ENCODE data around the gene SHC1.
A peak's percentile ranks its signal among the peaks of the same experiment; 100 is the strongest.

The SHC1 gene

GRCh38 chr1:155011437-155012025, 41.0 kb upstream of the SHC1 start:
- Mint-ChIP-seq H3K4me3 (no peak overlapping the region), H3K27me3 (no peaks in the 10 kb centered on the region), H3K4me1 (peaks cover 64 to 94% of the 10 kb centered on the region in 2 donors), H3K36me3 (peaks cover 16 to 43% of the 10 kb centered on the region in 2 donors), H3K27ac (peak overlapping the region; percentile 25), H3K9me3 (no peaks in the 10 kb centered on the region)
- ATAC-seq (replicated peaks), result no peak
- DNase-seq, result no peak

DNA sequence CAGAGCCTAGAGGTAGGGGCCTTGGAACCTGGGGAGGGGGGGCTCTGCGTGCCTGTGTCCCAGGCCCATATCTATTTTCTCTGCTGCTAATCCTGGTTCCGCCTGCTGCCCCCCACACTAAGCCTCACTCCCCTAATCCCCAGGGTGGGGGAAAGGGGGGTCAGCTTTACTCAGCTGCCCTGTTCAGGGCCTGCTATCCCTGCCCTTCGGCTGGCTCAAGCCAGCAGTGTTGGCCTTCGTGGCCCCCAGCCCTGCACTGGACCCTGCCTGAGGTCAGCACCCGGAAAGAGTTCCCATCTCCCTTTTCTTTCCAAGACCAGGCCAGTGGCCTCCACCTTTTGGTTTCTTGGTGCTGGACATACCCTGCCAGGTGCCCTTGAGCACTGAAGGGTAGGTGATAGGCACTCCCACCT, 40.5 kb upstream of the SHC1 start:
- no peak for ATAC-seq (replicated peaks)
- Mint-ChIP-seq H3K4me1 (peaks cover 64 to 94% of the 10 kb centered on the region in 2 donors), H3K27ac (peak overlapping the region; percentile 25), H3K27me3 (no peaks in the 10 kb centered on the region), H3K4me3 (no peak overlapping the region), H3K36me3 (peaks cover 16 to 45% of the 10 kb centered on the region in 2 donors), H3K9me3 (no peaks in the 10 kb centered on the region)
- DNase-seq, result no peak

DNA sequence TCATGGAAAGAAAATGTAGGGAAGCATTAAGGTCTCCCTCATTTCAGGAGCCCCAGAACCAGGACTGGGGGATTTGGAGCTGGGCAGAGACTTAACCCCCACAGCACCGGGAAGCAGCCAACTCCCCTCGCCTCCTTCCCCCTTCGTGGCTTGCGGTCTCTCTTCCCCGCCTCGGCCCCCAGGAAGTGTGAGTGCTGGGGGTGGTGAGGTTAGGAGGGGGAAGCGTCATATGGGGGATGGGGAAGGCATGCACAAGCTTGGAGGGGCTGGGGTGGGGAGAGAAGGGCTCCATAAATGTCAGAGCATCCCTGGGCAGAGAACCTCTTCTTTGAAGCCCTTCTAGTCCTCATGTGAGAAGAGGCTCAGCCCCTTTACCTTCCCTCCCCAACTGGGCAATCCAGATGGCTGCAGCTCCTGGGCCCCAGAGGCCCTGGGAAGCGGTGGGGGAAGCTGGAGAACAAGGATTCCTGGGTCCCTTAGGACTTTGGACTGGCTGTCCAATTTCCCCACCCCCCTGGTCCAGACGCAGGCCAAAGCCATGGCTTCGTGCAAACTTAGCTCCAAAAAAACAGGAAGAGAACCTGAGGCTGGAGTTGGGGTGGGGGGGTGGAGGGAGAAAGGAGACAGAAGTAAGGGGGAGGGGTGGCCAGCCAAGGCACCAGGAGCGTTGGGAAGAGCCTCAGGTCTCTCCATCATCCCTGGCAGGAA, 39.8 kb upstream of the SHC1 start:
- no peak for DNase-seq
- Mint-ChIP-seq H3K27me3 (no peaks in the 10 kb centered on the region), H3K9me3 (no peaks in the 10 kb centered on the region), H3K36me3 (peaks cover 10 to 39% of the 10 kb centered on the region in 2 donors), H3K4me3 (no peak overlapping the region), H3K27ac (peak overlapping the region; percentile 89), H3K4me1 (peaks cover 63 to 94% of the 10 kb centered on the region in 2 donors)
- ATAC-seq (replicated peaks), result no peak

GRCh38 chr1:155009742-155010141, 39.2 kb upstream of the SHC1 start:
- Mint-ChIP-seq H3K27ac (peak overlapping the region; percentile 89), H3K27me3 (no peaks in the 10 kb centered on the region), H3K4me1 (peaks cover 66 to 98% of the 10 kb centered on the region in 2 donors), H3K36me3 (peaks cover 8 to 38% of the 10 kb centered on the region in 2 donors), H3K9me3 (no peaks in the 10 kb centered on the region), H3K4me3 (peak overlapping the region in 1 of 2 donors; percentile 74)
- DNase-seq (no peak), ATAC-seq (replicated peaks) (no peak)

GRCh38 chr1:155009221-155009711, 38.7 kb upstream of the SHC1 start:
- Mint-ChIP-seq H3K4me3 (peak overlapping the region; percentile 54 to 74), H3K27me3 (no peaks in the 10 kb centered on the region), H3K4me1 (peaks cover 70 to 99% of the 10 kb centered on the region in 2 donors), H3K27ac (peak overlapping the region; percentile 89), H3K36me3 (peaks cover 8 to 38% of the 10 kb centered on the region in 2 donors), H3K9me3 (no peaks in the 10 kb centered on the region)
- ATAC-seq (replicated peaks) (no peak), DNase-seq (no peak)

DNA sequence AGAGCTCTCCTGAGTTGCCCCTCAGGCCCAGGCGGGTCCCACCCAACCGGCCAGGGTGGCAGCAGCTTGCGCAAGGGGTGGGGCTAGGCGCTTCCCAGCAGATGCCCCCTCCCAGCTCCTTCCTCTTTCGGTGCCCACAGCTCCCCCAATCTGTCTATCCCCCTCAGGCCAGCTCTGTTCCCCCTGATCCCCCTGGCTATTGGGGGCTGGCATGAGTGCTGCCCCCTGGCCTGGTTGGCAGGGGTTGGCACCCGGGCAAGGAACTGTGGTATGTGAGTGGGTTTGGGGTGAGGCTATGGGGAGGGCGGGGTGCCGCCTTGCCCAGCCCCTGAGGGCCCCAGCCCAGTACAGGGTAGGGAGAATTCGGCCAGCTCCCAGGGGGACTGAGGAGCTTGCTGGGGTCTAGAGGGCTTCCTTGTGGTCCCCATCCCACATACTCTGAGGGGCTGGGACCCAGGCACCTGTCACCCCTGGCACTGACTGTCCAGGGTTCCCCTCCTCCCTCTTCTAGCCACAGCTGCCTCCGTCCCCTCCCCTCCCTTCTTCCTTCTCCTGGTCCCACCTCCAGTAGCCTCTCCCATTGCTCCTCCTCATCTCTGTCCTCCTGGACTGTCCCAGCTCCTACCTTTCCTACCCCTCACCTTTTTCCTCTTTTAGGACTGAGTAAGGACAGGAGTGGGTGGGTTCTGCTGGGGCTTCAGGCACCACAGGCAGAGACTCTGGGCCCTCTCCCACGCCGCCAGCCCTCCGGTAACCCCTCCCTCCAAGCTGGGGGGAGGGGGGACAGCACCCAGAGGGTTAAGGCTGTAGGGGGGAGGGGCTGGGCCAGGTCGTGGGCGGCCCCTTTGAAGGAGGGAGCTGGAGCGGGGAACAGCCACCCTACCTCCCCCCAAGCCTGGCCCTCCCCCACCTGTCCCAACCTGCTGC, 37.7 kb upstream of the SHC1 start:
- peaks cover 11 to 40% of the 10 kb centered on the region in 2 donors for H3K36me3 Mint-ChIP-seq
- peak overlapping the region; percentile 81 for H3K27ac Mint-ChIP-seq
- ATAC-seq (replicated peaks) (no peak), DNase-seq (no peak)
- peaks cover 68 to 99% of the 10 kb centered on the region in 2 donors for H3K4me1 Mint-ChIP-seq
- H3K9me3 Mint-ChIP-seq, result no peaks in the 10 kb centered on the region
- H3K27me3 Mint-ChIP-seq, result no peaks in the 10 kb centered on the region
- H3K4me3 Mint-ChIP-seq, result peak overlapping the region; percentile 27 to 54

- H3K27ac Mint-ChIP-seq, result no peak overlapping the region
- no peak overlapping the region for H3K4me3 Mint-ChIP-seq
- H3K4me1 Mint-ChIP-seq, result peaks cover 60 to 90% of the 10 kb centered on the region in 2 donors
- no peaks in the 10 kb centered on the region for H3K27me3 Mint-ChIP-seq
- H3K9me3 Mint-ChIP-seq, result no peaks in the 10 kb centered on the region
- H3K36me3 Mint-ChIP-seq, result peaks cover 11 to 34% of the 10 kb centered on the region in 2 donors
- DNase-seq (no peak), ATAC-seq (replicated peaks) (no peak)
These were observed 36.8 kb upstream of the SHC1 start for GRCh38 chr1:155007251-155007828.

- H3K9me3 Mint-ChIP-seq, result no peaks in the 10 kb centered on the region
- DNase-seq, result peak; percentile 50
- H3K27me3 Mint-ChIP-seq, result no peaks in the 10 kb centered on the region
- peaks cover 11 to 34% of the 10 kb centered on the region in 2 donors for H3K36me3 Mint-ChIP-seq
- H3K27ac Mint-ChIP-seq, result peak overlapping the region; percentile 91
- peak overlapping the region; percentile 69 to 73 for H3K4me3 Mint-ChIP-seq
- H3K4me1 Mint-ChIP-seq, result peaks cover 56 to 83% of the 10 kb centered on the region in 2 donors
- peak; percentile 54 to 61 for ATAC-seq (replicated peaks)
These were observed 36.1 kb upstream of the SHC1 start for GRCh38 chr1:155006601-155007101.

DNA sequence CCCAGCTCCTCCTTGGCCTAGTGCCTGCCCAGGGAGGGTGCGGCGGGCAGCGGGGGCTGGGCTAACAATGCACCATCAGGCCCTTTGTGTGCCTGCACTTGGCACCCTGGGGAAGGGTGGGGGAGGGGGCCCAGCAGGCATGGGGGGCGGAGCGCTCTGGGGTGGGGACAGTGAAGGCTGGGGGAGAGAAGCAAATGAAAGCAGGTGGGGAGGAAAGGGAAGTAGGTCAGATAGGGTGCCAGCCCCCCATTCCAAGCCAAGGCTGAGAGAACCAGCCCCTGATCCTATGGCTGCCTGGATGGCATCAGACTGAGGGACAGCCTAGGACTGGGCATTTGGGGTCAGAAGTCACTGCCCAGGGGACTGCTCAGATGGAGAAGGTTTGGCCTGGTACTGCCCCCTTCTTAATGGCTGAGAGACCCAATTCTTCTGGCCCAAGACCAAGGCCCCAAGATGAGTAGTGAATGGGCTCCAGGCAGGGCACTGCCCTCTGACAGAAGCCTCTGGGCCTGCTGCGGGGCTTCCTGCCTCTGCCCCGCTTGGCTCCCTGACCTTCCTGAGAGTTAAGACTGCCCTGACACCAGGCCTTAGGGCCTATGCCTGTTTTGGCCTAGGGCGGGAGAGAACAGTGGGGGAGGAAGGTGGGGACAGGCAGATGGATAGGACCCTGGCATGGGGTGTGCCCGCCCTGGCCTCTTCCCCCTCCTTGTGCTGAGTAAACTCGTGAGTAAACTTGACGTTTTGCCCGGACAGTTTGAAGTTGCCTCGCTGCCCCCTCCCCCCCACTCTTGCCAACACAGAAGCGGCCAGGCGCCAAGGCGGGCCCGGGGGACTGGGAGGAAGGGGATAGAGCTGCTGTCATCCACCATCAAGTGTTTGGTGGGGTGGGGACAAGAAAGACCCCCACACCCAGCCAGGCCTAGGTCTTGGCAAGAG, 34.8 kb upstream of the SHC1 start:
- peak overlapping the region; percentile 53 for H3K4me3 Mint-ChIP-seq
- no peaks in the 10 kb centered on the region for H3K9me3 Mint-ChIP-seq
- H3K4me1 Mint-ChIP-seq, result peaks cover 49 to 76% of the 10 kb centered on the region in 2 donors
- no peak for ATAC-seq (replicated peaks)
- no peak for DNase-seq
- peak overlapping the region; percentile 94 for H3K27ac Mint-ChIP-seq
- H3K27me3 Mint-ChIP-seq, result no peaks in the 10 kb centered on the region
- H3K36me3 Mint-ChIP-seq, result peaks cover 11 to 30% of the 10 kb centered on the region in 2 donors

GRCh38 chr1:155004352-155005075, 34.0 kb upstream of the SHC1 start:
- DNase-seq (no peak), ATAC-seq (replicated peaks) (no peak)
- Mint-ChIP-seq H3K36me3 (peaks cover 7 to 22% of the 10 kb centered on the region in 2 donors), H3K9me3 (no peaks in the 10 kb centered on the region), H3K27me3 (no peaks in the 10 kb centered on the region), H3K27ac (peak overlapping the region; percentile 94), H3K4me3 (peak overlapping the region; percentile 93 to 97), H3K4me1 (peaks cover 43 to 76% of the 10 kb centered on the region in 2 donors)

DNA sequence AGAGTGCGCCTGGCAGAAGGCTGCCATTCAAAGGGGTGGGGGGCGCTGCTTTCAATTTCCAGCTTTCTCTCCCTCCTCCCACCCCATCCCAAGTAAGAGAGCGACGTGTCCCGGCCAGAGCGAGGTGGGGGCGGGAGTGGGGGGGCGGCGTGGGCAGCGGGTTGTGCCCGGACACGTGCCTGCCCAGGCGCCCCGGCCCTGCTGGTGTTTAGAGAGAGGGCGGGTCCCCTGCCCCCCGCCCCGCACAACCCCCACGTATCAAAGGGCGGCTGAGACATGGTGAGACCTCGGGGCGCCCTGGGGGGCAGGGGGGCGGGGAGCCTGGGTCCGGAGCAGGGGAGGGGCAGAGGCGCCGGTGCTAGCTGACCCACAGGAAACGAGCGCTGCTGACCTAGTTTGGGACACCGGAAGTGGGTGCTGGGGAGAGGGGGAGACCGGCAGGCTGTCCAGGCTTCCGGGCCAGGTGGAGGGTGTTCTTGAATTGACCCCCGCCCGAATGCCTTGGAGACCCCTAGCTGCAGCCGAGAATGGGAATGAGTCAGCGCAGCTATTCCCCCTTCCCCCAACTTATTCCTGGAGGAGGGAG, 33.3 kb upstream of the SHC1 start:
- DNase-seq (no peak), ATAC-seq (replicated peaks) (no peak)
- H3K27me3 Mint-ChIP-seq, result no peaks in the 10 kb centered on the region
- no peaks in the 10 kb centered on the region for H3K9me3 Mint-ChIP-seq
- H3K27ac Mint-ChIP-seq, result peak overlapping the region; percentile 94
- peaks cover 4 to 18% of the 10 kb centered on the region in 2 donors for H3K36me3 Mint-ChIP-seq
- peak overlapping the region; percentile 93 to 97 for H3K4me3 Mint-ChIP-seq
- peaks cover 42 to 74% of the 10 kb centered on the region in 2 donors for H3K4me1 Mint-ChIP-seq

DNA sequence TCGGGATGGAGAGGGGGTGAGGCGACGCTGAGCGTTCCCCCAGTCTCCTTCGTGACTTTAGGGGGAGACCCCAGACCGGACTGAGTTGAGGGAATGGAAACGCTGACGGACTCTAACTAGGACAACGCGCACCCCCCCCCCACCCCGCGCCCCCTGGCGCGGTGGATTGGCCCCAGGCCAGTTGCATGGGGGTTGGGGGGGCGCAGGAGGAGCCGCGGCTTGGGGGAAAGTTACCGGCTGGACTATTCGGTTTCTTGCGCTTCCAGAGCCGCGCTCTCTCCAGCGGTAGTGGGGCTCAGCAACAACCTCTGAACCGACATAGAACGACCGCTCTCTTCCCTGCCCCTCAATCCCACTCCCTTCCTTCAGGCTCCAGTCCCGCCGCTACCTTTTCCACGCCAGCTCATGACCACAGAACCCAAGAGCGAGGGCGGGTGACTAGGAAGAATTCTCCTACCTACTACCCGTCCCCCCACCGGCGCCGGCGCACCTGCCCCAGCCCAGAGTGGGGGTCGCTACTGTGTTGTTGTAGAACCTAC, 32.7 kb upstream of the SHC1 start:
- H3K36me3 Mint-ChIP-seq, result peaks cover 3 to 14% of the 10 kb centered on the region in 2 donors
- peak overlapping the region; percentile 93 to 97 for H3K4me3 Mint-ChIP-seq
- no peaks in the 10 kb centered on the region for H3K9me3 Mint-ChIP-seq
- ATAC-seq (replicated peaks) (no peak), DNase-seq (no peak)
- H3K4me1 Mint-ChIP-seq, result peaks cover 40 to 73% of the 10 kb centered on the region in 2 donors
- H3K27ac Mint-ChIP-seq, result peak overlapping the region; percentile 94
- no peaks in the 10 kb centered on the region for H3K27me3 Mint-ChIP-seq

Measured in stimulated activated naive B cell treated with anti-CD40 and anti-IgM and Interleukin-4, amounts not matched to agents 10 μg/mL and 1 μg/mL and 100 μg/mL, for 72 hours (primary cell).